CD4-positive, alpha-beta T cell treated with Interleukin-15 for 4 hours (primary cell): Measurements from ENCODE around the gene SMPDL3B.

Source experiments
- DNase-seq: peaks from one replicate; pipeline ENCODE4 v3.0.0-alpha.2; 2020; ENCODE audit warnings: low spot score

SMPDL3B gene

GRCh38 chr1:27934818-27935549 is at the start of gene SMPDL3B:
SMPDL3B (plus strand) TSS chr1:27935000; CDS start chr1:27935184, 184 bp downstream.
- DNase-seq = no peak

GRCh38 chr1:27885114-27885528 is 49.7 kb upstream of the SMPDL3B start:
- DNase-seq = no peak

GRCh38 chr1:27885621-27886352 is 49.0 kb upstream of the SMPDL3B start:
- no peak for DNase-seq

GRCh38 chr1:27886353-27886679 is 48.5 kb upstream of the SMPDL3B start:
- no peak for DNase-seq

- DNase-seq = no peak
These were observed 48.1 kb upstream of the SMPDL3B start for GRCh38 chr1:27886744-27887143.

GRCh38 chr1:27887215-27888021 is 47.4 kb upstream of the SMPDL3B start:
- DNase-seq = peak; percentile 65

GRCh38 chr1:27889506-27889905 is 45.3 kb upstream of the SMPDL3B start:
- no peak for DNase-seq

- peak; percentile 64 for DNase-seq
These were observed 43.5 kb upstream of the SMPDL3B start for GRCh38 chr1:27891196-27891889.

- DNase-seq = no peak
These were observed 40.3 kb upstream of the SMPDL3B start for GRCh38 chr1:27894521-27894920.

- DNase-seq = no peak
These were observed 28.0 kb upstream of the SMPDL3B start for GRCh38 chr1:27906759-27907158.

GRCh38 chr1:27912429-27912828 is 22.4 kb upstream of the SMPDL3B start:
- DNase-seq = peak; percentile 25

GRCh38 chr1:27915082-27915575 is 19.7 kb upstream of the SMPDL3B start:
- no peak for DNase-seq

GRCh38 chr1:27922272-27922671 is 12.5 kb upstream of the SMPDL3B start:
- DNase-seq = no peak

- DNase-seq = no peak
These were observed 6.4 kb upstream of the SMPDL3B start for GRCh38 chr1:27928216-27928954.

- no peak for DNase-seq
These were observed 3.6 kb upstream of the SMPDL3B start for GRCh38 chr1:27931184-27931583.

GRCh38 chr1:27931759-27932158 is 3.0 kb upstream of the SMPDL3B start:
- DNase-seq = no peak

GRCh38 chr1:27935721-27936120 is 921 bp downstream of the SMPDL3B start:
- no peak for DNase-seq

- no peak for DNase-seq
These were observed 1.6 kb downstream of the SMPDL3B start for GRCh38 chr1:27936370-27936769.

GRCh38 chr1:27937524-27937836 is 2.7 kb downstream of the SMPDL3B start:
- no peak for DNase-seq

- DNase-seq = no peak
These were observed 3.7 kb downstream of the SMPDL3B start for GRCh38 chr1:27938488-27938887.

GRCh38 chr1:27940297-27940696 is 5.5 kb downstream of the SMPDL3B start:
- DNase-seq = peak; percentile 80
